ENCODE data around the gene PTPN4.

DNA sequence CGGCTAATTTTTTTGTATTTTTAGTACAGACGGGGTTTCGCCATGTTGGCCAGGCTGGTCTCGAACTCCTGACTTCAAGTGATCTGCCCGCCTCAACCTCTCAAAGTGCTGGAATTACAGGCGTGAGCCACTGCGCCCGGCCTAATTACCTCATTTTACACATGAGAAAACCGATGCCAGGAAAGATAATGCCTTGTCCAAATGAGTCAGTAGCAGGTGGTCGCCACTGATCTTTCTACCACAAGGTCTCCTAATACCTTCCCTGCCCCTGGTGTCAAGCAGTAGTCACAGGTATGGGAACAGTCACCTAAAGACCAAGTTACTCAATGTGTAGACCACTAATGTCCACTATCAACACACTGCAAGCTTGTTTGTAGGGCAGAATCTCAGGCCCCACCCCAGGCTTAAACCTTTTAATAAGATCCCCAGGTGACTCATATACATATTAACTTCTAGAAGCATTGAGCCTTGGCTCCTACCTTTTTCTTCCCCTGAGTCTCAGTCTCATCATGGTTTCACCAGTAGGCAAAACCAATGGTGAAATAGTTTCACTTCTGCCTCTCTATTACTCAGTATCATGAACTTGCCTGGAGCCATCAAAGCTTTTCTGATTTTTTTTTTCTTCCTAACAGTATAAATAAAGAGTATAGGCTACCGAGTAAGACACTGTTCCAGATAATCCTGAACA lies 246.3 kb downstream of the PTPN4 start:
- no peak for TF ChIP-seq CTCF (conservative IDR thresholded peaks at IDR 0.05; ENCODE audit: low read length)
- no peak for TF ChIP-seq EZH2phosphoT487 (IDR thresholded peaks at IDR 0.05; ENCODE audit: borderline replicate concordance, low read depth, low read length)

Measured in OCI-LY7 (cell line).